CD4-positive, alpha-beta T cell treated with Interleukin-6 for 4 hours (primary cell): ENCODE results near the gene CLCN6.

ENCODE experiments used
- DNase-seq: peaks from one replicate; pipeline ENCODE4 v3.0.0-alpha.2; 2020; ENCODE audit warnings: mixed read lengths

CLCN6 gene

GRCh38 chr1:11780380-11781147 lies 25.4 kb upstream of the CLCN6 start:
- no peak for DNase-seq

- no peak for DNase-seq
Measured at GRCh38 chr1:11781297-11781696, 24.7 kb upstream of the CLCN6 start.

GRCh38 chr1:11782127-11782708 lies 23.8 kb upstream of the CLCN6 start:
- no peak for DNase-seq

- no peak for DNase-seq
Measured at GRCh38 chr1:11783556-11783955, 22.4 kb upstream of the CLCN6 start.

GRCh38 chr1:11784256-11784992 lies 21.6 kb upstream of the CLCN6 start:
- no peak for DNase-seq

- DNase-seq = peak; percentile 57
Measured at GRCh38 chr1:11784993-11785769, 20.8 kb upstream of the CLCN6 start.

GRCh38 chr1:11786168-11786567 lies 19.8 kb upstream of the CLCN6 start:
- DNase-seq = no peak

GRCh38 chr1:11787251-11787803 lies 18.7 kb upstream of the CLCN6 start:
- DNase-seq = no peak

GRCh38 chr1:11787804-11788436 lies 18.1 kb upstream of the CLCN6 start:
- DNase-seq = no peak

GRCh38 chr1:11788549-11789053 lies 17.4 kb upstream of the CLCN6 start:
- no peak for DNase-seq

GRCh38 chr1:11789126-11790067 lies 16.6 kb upstream of the CLCN6 start:
- no peak for DNase-seq

- DNase-seq = no peak
Measured at GRCh38 chr1:11790101-11790879, 15.7 kb upstream of the CLCN6 start.

GRCh38 chr1:11790880-11791715 lies 14.9 kb upstream of the CLCN6 start:
- no peak for DNase-seq

- no peak for DNase-seq
Measured at GRCh38 chr1:11792106-11792505, 13.9 kb upstream of the CLCN6 start.

GRCh38 chr1:11793819-11794218 lies 12.2 kb upstream of the CLCN6 start:
- DNase-seq = no peak

GRCh38 chr1:11794446-11795237 lies 11.3 kb upstream of the CLCN6 start:
- no peak for DNase-seq

GRCh38 chr1:11795238-11795890 lies 10.6 kb upstream of the CLCN6 start:
- DNase-seq = no peak
